Smooth muscle cell (in vitro differentiated cells): ENCODE results near the gene CDKN2D. TPM values are rescaled to one million over a fixed set of nuclear protein-coding genes. Genes with fewer than 3 reads are reported as not detected.
A peak's percentile ranks its signal among the peaks of the same experiment; 100 is the strongest.

Source experiments
- DNase-seq: peaks from one replicate; lab custom pipeline; 2025; ENCODE audit not compliant: unreplicated experiment; lab: John Stamatoyannopoulos, UW
- H2AFZ ChIP-seq: fragments of 200-600 bp; sonication (generic); 2 replicates; pipeline ENCODE4 v1.6.0; 2016; ENCODE audit warnings: antibody characterized with exemption, low read depth, mild to moderate bottlenecking
- H3F3A ChIP-seq: fragments of 200-600 bp; sonication (generic); 2 replicates; pipeline ENCODE4 v1.6.0; 2017; ENCODE audit warnings: antibody characterized with exemption, low read depth
- H3K27ac ChIP-seq: fragments of 200-600 bp; sonication (generic); 2 replicates; pipeline ENCODE4 v1.5.1; 2016; ENCODE audit warnings: low read depth, mild to moderate bottlenecking
- H3K27me3 ChIP-seq: fragments of 200-600 bp; sonication (generic); 2 replicates; pipeline ENCODE4 v1.6.1; 2016; ENCODE audit warnings: low read depth, mild to moderate bottlenecking
- H3K36me3 ChIP-seq: fragments of 200-600 bp; sonication (generic); 2 replicates; pipeline ENCODE4 v1.5.1; 2016; ENCODE audit warnings: low read depth
- H3K4me1 ChIP-seq: fragments of 200-600 bp; sonication (generic); 2 replicates; pipeline ENCODE4 v1.5.1; 2016; ENCODE audit warnings: low read depth
- H3K4me2 ChIP-seq: fragments of 200-600 bp; sonication (generic); 2 replicates; pipeline ENCODE4 v1.6.0; 2016; ENCODE audit warnings: mild to moderate bottlenecking
- H3K4me3 ChIP-seq: fragments of 200-600 bp; sonication (generic); 2 replicates; pipeline ENCODE4 v1.5.1; 2016; ENCODE audit warnings: mild to moderate bottlenecking
- H3K79me2 ChIP-seq: fragments of 200-600 bp; sonication (generic); 2 replicates; pipeline ENCODE4 v1.6.0; 2016; ENCODE audit warnings: low read depth, mild to moderate bottlenecking
- H3K9ac ChIP-seq: fragments of 200-600 bp; sonication (generic); 2 replicates; pipeline ENCODE4 v1.6.0; 2016; ENCODE audit warnings: low read depth
- H3K9me3 ChIP-seq: fragments of 200-600 bp; sonication (generic); replicated peaks from 2 replicates; pipeline ENCODE4 v1.5.1; 2016; ENCODE audit warnings: low read depth
- H4K20me1 ChIP-seq: fragments of 200-600 bp; sonication (generic); 2 replicates; pipeline ENCODE4 v1.6.0; 2016; ENCODE audit warnings: low read depth
- CTCF ChIP-seq: fragments of 200-600 bp; sonication (generic); IDR thresholded peaks from 2 replicates; pipeline ENCODE4 v1.5.1; 2017; ENCODE audit warnings: borderline replicate concordance, mild to moderate bottlenecking, antibody characterized with exemption; ENCODE audit not compliant: insufficient read depth, poor library complexity, severe bottlenecking
- WGBS: methylation state at CpG from one replicate; pipeline ENCODE4 v1.1.7; 2016; ENCODE audit warnings: low lambda C conversion rate; 5-methylcytosine and 5-hydroxymethylcytosine counted together
- polyA plus RNA-seq: library from polyadenylated mRNA; unstranded; fragments of >200 nt; fragmentation: Nextera tagmentation; extraction: Ambion mirVana; gene quantifications from 2 replicates; pipeline ENCODE4 v1.2.1, GENCODE V29; 2016
- total RNA-seq: library from RNA; depleted of rRNA; stranded (reverse); fragments of >200 nt; gene quantifications from 2 replicates; pipeline ENCODE4 v1.2.3, GENCODE V29; 2014

The CDKN2D gene
- total and polyA plus RNA-seq, 2 experiments from 2014 or later = 5.4 to 25.3 TPM

GRCh38 chr19:10587839-10588150, 19.0 kb upstream of the CDKN2D start:
- Histone ChIP-seq H3K4me3 (no peak overlapping the region), H2AFZ (no peak overlapping the region), H4K20me1 (no peaks in the 10 kb centered on the region), H3K9me3 (no peaks in the 10 kb centered on the region), H3K27me3 (peaks cover 22% of the 10 kb centered on the region), H3K36me3 (no peaks in the 10 kb centered on the region), H3K4me2 (no peak overlapping the region), H3K9ac (no peak overlapping the region), H3K27ac (no peak overlapping the region), H3K4me1 (no peaks in the 10 kb centered on the region), H3K79me2 (no peaks in the 10 kb centered on the region), H3F3A (no peaks in the 10 kb centered on the region)
- 97% methylated on average over 2 of the region's 2 CpGs for WGBS
- no peak for TF ChIP-seq CTCF
- DNase-seq = no peak

DNA sequence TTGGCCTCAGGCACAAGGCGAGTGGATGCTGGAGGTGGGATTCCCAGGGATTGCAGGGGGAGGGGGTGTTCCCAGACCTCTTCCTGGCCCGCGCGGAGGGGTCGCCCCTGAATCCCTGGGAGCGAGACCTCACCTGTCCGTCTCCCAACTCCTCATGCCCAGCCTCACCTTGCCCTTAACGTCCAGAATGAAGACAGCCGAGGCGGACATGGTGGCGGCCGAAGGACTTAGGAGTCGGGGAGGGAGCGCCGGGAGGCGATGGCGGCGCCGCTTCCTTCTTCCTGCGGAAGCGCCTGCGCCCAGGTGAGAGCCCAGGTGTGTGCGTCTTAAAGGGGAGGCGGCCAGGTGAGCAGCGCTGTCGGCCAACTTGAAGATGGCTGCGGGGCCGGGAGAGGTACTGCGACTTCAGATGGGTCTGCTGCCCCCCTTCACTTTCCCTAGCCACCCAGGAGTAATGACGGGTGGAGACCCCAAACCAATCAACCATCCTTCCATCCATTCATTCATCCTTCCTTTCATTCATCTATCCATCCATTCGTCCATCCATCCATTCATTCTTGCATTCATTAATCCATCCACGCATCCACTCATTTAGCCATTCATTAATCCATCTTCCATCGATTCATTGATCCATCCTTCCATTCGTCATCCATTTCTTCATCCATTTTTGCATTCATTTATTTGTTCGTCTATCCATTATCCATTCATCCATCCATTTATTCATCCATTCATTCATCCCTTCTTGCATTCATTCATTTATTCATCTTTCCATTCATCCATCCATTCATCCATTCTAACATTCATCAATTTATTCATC, 18.5 kb upstream of the CDKN2D start, which contains the start of gene AP1M2:
TSS of gene AP1M2 (minus strand) at position 291 of the 817 bp plus-strand sequence. CDS start at position 210, 81 bp downstream.
- Histone ChIP-seq H3K4me3 (peak within 1 kb of the TSS; percentile 51), H3K4me2 (peak within 1 kb of the TSS; percentile 61), H3F3A (no peaks in the 10 kb centered on the region), H3K36me3 (no peaks in the 10 kb centered on the region), H3K9me3 (no peaks in the 10 kb centered on the region), H3K27ac (no peak within 1 kb of the TSS), H3K4me1 (no peaks in the 10 kb centered on the region), H3K9ac (no peak within 1 kb of the TSS), H3K27me3 (peaks cover 22% of the 10 kb centered on the region), H4K20me1 (no peaks in the 10 kb centered on the region), H3K79me2 (no peaks in the 10 kb centered on the region), H2AFZ (no peak within 1 kb of the TSS)
- no peak for TF ChIP-seq CTCF
- WGBS = 16% methylated on average over 35 of the region's 35 CpGs
- DNase-seq = no peak

- H3K9me3 ChIP-seq = no peaks in the 10 kb centered on the region
- no peaks in the 10 kb centered on the region for H3K4me1 ChIP-seq
- 70% methylated on average over 6 of the region's 6 CpGs for WGBS
- H3K27me3 ChIP-seq = peaks cover 22% of the 10 kb centered on the region
- H3K36me3 ChIP-seq = no peaks in the 10 kb centered on the region
- H3K4me2 ChIP-seq = peak overlapping the region; percentile 61
- H3K4me3 ChIP-seq = peak overlapping the region; percentile 51
- no peak overlapping the region for H3K9ac ChIP-seq
- no peak overlapping the region for H2AFZ ChIP-seq
- no peak overlapping the region for H3K27ac ChIP-seq
- no peaks in the 10 kb centered on the region for H3F3A ChIP-seq
- no peaks in the 10 kb centered on the region for H4K20me1 ChIP-seq
- H3K79me2 ChIP-seq = no peaks in the 10 kb centered on the region
- no peak for DNase-seq
- no peak for TF ChIP-seq CTCF
These were observed 17.6 kb upstream of the CDKN2D start for GRCh38 chr19:10586396-10586795.
